Fibroblast of pulmonary artery (primary cell): ENCODE measurements around the gene DOCK8.

Source experiments
- DNase-seq: peaks from one replicate; pipeline ENCODE4 v3.0.0-alpha.2; 2010; ENCODE audit warnings: low read depth
- H3K4me3 ChIP-seq: replicated peaks from 2 replicates; pipeline ENCODE4 v1.5.1; 2011; ENCODE audit warnings: low read depth, mild to moderate bottlenecking, control low read depth, low read length, moderate library complexity
- TF ChIP-seq, protein P1 (sequence below): IDR thresholded peaks from 2 replicates; pipeline ENCODE4 v1.5.1; 2011; ENCODE audit warnings: mild to moderate bottlenecking, control low read depth, low read length, inconsistent platforms; ENCODE audit errors: missing control alignments

The DOCK8 gene

GRCh38 chr9:441126-441525, 226.5 kb downstream of the DOCK8 start:
- no peak for DNase-seq
- no peak overlapping the region for H3K4me3 ChIP-seq
- TF ChIP-seq, protein P1, sequence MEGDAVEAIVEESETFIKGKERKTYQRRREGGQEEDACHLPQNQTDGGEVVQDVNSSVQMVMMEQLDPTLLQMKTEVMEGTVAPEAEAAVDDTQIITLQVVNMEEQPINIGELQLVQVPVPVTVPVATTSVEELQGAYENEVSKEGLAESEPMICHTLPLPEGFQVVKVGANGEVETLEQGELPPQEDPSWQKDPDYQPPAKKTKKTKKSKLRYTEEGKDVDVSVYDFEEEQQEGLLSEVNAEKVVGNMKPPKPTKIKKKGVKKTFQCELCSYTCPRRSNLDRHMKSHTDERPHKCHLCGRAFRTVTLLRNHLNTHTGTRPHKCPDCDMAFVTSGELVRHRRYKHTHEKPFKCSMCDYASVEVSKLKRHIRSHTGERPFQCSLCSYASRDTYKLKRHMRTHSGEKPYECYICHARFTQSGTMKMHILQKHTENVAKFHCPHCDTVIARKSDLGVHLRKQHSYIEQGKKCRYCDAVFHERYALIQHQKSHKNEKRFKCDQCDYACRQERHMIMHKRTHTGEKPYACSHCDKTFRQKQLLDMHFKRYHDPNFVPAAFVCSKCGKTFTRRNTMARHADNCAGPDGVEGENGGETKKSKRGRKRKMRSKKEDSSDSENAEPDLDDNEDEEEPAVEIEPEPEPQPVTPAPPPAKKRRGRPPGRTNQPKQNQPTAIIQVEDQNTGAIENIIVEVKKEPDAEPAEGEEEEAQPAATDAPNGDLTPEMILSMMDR: no peak

- H3K4me3 ChIP-seq: no peak overlapping the region
- TF ChIP-seq, protein P1: no peak
- no peak for DNase-seq
These were observed 229.9 kb downstream of the DOCK8 start for GRCh38 chr9:444528-444927.

- TF ChIP-seq, protein P1: no peak
- H3K4me3 ChIP-seq: no peak overlapping the region
- DNase-seq: peak; percentile 55
These were observed 230.4 kb downstream of the DOCK8 start for GRCh38 chr9:445033-445432.

DNA sequence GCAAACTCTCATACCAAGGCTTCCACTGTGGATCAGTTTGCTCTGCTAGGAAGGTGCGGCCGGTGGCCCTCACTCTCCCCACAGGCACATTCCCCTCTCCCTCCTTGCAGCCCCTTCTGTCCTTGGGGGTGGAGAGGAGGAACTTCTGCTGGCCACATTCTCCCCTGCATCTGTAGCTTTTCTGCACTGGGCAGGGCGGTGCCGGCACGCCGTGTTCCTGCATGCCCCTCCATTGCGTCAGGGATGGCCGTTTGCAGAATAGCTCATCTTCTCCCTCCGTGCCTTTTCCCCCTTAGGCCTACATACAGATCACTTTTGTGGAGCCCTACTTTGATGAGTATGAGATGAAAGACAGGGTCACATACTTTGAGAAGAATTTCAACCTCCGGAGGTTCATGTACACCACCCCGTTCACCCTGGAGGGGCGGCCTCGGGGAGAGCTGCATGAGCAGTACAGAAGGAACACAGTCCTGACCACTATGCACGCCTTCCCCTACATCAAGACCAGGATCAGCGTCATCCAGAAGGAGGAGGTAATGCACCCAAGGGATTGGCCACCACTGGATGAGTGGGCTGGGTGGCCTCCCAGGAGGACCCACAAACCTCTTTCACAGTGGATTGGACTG, 231.5 kb downstream of the DOCK8 start:
- TF ChIP-seq, protein P1: no peak
- H3K4me3 ChIP-seq: no peak overlapping the region
- no peak for DNase-seq

DNA sequence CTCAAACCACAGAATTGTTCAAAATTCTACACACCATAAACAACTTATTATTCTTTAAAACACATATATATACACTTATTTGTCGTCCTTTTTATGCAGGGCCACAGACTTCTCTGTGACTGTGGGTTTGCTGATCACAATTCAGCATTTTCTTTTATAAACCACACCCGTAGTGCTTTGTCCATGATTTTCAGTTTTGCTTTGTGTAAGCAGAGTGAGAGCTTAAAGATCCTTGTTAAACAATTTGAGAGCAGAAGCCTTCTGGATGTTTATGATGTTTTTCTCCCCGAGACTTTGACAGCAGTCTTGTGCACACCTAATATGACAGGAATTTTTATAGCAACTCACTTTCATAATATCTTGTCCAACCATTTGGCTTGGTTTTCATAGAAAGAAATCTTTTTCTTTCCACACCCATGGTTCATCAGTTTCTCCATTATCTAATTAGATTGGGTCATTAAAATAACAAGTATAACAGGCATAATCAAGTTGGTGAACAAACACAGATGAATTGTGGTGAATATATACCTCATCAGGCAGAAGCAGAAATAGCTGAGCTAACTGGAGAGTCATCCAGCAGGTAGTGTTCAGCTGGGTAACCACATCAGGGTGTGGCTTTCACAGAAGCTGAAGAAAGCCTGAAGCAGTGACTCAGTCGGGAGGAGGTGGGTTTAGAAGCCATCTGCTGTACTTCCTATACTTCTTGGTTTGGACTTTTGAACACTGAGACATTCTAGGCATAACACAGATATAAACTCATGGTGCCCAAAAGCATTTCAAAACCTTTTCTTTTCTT, 232.8 kb downstream of the DOCK8 start:
- TF ChIP-seq, protein P1: no peak
- no peak for DNase-seq

DNA sequence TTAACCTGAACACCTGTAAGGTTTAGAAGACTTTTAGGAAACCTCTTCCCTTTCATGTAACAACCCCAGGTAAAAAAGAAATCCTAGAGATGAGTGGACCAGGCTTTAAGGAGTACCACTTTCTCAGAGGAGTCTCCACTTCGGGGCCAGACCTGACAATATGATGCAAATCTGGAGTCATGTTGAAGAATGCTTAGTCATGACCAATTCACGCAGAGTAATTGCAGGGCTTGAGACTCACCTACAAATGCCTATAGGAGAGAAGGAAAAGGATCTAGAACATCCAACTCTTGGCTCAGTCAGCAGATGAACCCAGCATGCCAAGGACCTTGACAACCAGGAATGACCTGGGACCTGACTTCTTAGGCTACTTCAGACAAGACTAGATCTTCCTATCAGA, 235.4 kb downstream of the DOCK8 start:
- TF ChIP-seq, protein P1: no peak
- no peak overlapping the region for H3K4me3 ChIP-seq
- DNase-seq: no peak

More for the DNA sequence above, 232.8 kb downstream of the DOCK8 start:
- H3K4me3 ChIP-seq: no peak overlapping the region

GRCh38 chr9:450561-450960, 235.9 kb downstream of the DOCK8 start:
- H3K4me3 ChIP-seq: no peak overlapping the region
- TF ChIP-seq, protein P1: no peak
- no peak for DNase-seq
